GM12892 (cell line): ENCODE measurements around the gene CAB39L.

Experiments used
- POLR2A ChIP-seq: IDR thresholded peaks from 2 replicates; pipeline ENCODE4 v1.6.1; 2011; ENCODE audit warnings: low read depth, low read length, control low read depth
- POLR2AphosphoS5 ChIP-seq: IDR thresholded peaks from 2 replicates; pipeline ENCODE4 v1.6.1; 2011; ENCODE audit warnings: low read depth, low read length, control low read depth

GRCh38 chr13:49343255-49343654 lies 100.6 kb downstream of the CAB39L start:
- TF ChIP-seq POLR2AphosphoS5, result no peak
- no peak for TF ChIP-seq POLR2A
